IMR-90 (cell line): Measurements from ENCODE around the gene OAF.

Source experiments
- CEBPB ChIP-seq: IDR thresholded peaks from 2 replicates; pipeline ENCODE4 v1.6.1; 2012; ENCODE audit warnings: low read depth, low read length, improper control_type of control experiment
- CTCF ChIP-seq: conservative IDR thresholded peaks from 2 replicates; pipeline ENCODE4 v1.5.1; 2012; ENCODE audit warnings: mild to moderate bottlenecking, low read depth, low read length, improper control_type of control experiment
- MXI1 ChIP-seq: IDR thresholded peaks from 2 replicates; pipeline ENCODE4 v1.6.1; 2012; ENCODE audit warnings: low read depth, mild to moderate bottlenecking, low read length, moderate library complexity, borderline replicate concordance
- POLR2A ChIP-seq: IDR thresholded peaks from 2 replicates; pipeline ENCODE4 v1.6.1; 2012; ENCODE audit warnings: mild to moderate bottlenecking, low read depth, low read length
- USF2 ChIP-seq: fragments of 150-350 bp; IDR thresholded peaks from 2 replicates; pipeline ENCODE4 v1.6.1; 2017; ENCODE audit warnings: mild to moderate bottlenecking, antibody characterized with exemption, low read length, low read depth

DNA sequence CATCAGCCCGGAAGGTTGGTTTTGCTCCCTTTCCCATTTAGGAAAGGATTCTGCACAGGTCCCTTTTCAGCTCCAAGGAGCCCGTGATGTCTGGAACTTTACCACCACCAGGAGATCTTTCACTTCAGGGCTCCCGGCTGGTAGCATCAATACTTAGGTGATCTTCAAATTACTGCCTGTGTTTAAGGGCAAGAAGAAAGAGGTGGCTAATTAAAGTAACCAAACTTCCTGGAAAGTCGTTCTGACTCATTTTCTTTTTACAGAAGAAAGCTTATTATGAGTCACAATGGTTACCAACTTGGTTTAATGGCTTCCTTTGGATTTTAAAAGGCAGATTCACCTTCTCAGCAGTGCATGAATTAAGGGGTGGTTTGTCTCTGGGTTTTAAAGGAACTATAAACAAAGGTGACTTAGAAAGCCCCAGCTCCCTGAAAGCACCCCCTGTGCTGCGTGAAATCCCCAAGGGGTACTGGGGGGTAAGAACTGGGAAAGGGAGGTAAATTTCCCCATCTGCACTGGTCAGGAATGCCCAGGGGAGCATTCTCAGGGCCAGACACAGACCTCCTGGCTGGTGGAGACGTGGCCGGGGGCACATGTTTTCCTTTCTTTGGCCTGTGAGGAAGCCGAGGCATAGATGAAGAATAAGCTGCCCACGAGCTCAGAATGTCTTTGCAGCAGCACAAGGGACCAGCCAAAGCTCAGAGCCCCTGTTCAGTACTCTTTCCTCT, 37.9 kb downstream of the OAF start:
- TF ChIP-seq USF2 (no peak), CEBPB (no peak), CTCF (no peak), MXI1 (no peak), POLR2A (no peak)
